ENCODE measurements around the gene LRRC37B.
A peak's percentile ranks its signal among the peaks of the same experiment; 100 is the strongest.
"Not testable (repeated sequence)": the region's sequence is repeated elsewhere in the genome, so short reads cannot be mapped to it uniquely, and the experiment has no call there.

Gene LRRC37B

GRCh38 chr17:32006957-32007462 lies at the start of gene LRRC37B:
LRRC37B (plus strand) TSS chr17:32007383; CDS start chr17:32021393, 14,010 bp downstream.
- peak in 53 of 56 donors; percentile 40 to 93 (median 77) for DNase-seq

- not testable (repeated sequence) for DNase-seq
These were observed 43.1 kb upstream of the LRRC37B start for GRCh38 chr17:31964131-31964530.

- no peak for DNase-seq
These were observed 39.5 kb upstream of the LRRC37B start for GRCh38 chr17:31967648-31968047.

GRCh38 chr17:31970416-31970815 lies 36.8 kb upstream of the LRRC37B start:
- DNase-seq: not testable (repeated sequence)

- DNase-seq: not testable (repeated sequence)
These were observed 32.7 kb upstream of the LRRC37B start for GRCh38 chr17:31974269-31975071.

- DNase-seq: not testable (repeated sequence)
These were observed 31.8 kb upstream of the LRRC37B start for GRCh38 chr17:31975391-31975790.

- not testable (repeated sequence) for DNase-seq
These were observed 15.4 kb upstream of the LRRC37B start for GRCh38 chr17:31991821-31992220.

GRCh38 chr17:31997005-31997404 lies 10.2 kb upstream of the LRRC37B start:
- DNase-seq: no peak

- peak in 46 of 56 donors; percentile 15 to 72 (median 44) for DNase-seq
These were observed 498 bp downstream of the LRRC37B start for GRCh38 chr17:32007463-32008298.

GRCh38 chr17:32009262-32009542 lies 2.0 kb downstream of the LRRC37B start:
- no peak for DNase-seq

- DNase-seq: no peak
These were observed 2.9 kb downstream of the LRRC37B start for GRCh38 chr17:32010114-32010513.

- DNase-seq: no peak
These were observed 8.2 kb downstream of the LRRC37B start for GRCh38 chr17:32015245-32016013.

GRCh38 chr17:32016231-32016630 lies 9.0 kb downstream of the LRRC37B start:
- no peak for DNase-seq

- no peak for DNase-seq
These were observed 12.0 kb downstream of the LRRC37B start for GRCh38 chr17:32019228-32019627.

- DNase-seq: peak in 13 of 56 donors; percentile 1 to 41 (median 20)
These were observed 13.9 kb downstream of the LRRC37B start for GRCh38 chr17:32020943-32021614.

- DNase-seq: no peak
These were observed 14.4 kb downstream of the LRRC37B start for GRCh38 chr17:32021615-32021955.

GRCh38 chr17:32022554-32022953 lies 15.4 kb downstream of the LRRC37B start:
- DNase-seq: not testable (repeated sequence)

GRCh38 chr17:32027271-32027670 lies 20.1 kb downstream of the LRRC37B start:
- not testable (repeated sequence) for DNase-seq

- DNase-seq: no peak
These were observed 26.0 kb downstream of the LRRC37B start for GRCh38 chr17:32033223-32033622.

- DNase-seq: not testable (repeated sequence)
These were observed 26.6 kb downstream of the LRRC37B start for GRCh38 chr17:32033812-32034211.

- not testable (repeated sequence) for DNase-seq
These were observed 33.1 kb downstream of the LRRC37B start for GRCh38 chr17:32040246-32040645.

All from nucleus accumbens (tissue), 56 donors.